OCI-LY1 (cell line): Measurements from ENCODE around the gene RER1.

Source experiments
- H2AFZ ChIP-seq: fragments of 200-600 bp; sonication (generic), shearing (Covaris generic); 2 replicates; pipeline ENCODE4 v1.6.0; 2014; ENCODE audit warnings: antibody characterized with exemption, mild to moderate bottlenecking, low read length
- H3F3A ChIP-seq: fragments of 200-600 bp; sonication (generic), shearing (Covaris generic); 2 replicates; pipeline ENCODE4 v1.6.0; 2014; ENCODE audit warnings: mild to moderate bottlenecking, antibody characterized with exemption, low read length, moderate library complexity; ENCODE audit not compliant: insufficient read depth
- H3K27ac ChIP-seq: fragments of 200-600 bp; sonication (generic); 2 replicates; pipeline ENCODE4 v1.5.1; 2014; ENCODE audit warnings: low read length, mixed run types, mild to moderate bottlenecking, low read depth; ENCODE audit not compliant: poor library complexity, severe bottlenecking
- H3K27me3 ChIP-seq: fragments of 200-600 bp; sonication (generic); 2 replicates; pipeline ENCODE4 v1.6.0; 2014; ENCODE audit warnings: antibody characterized with exemption, mild to moderate bottlenecking, low read length, moderate library complexity; ENCODE audit not compliant: insufficient read depth
- H3K36me3 ChIP-seq: fragments of 200-600 bp; sonication (generic); 2 replicates; pipeline ENCODE4 v1.6.1; 2014; ENCODE audit warnings: mild to moderate bottlenecking, antibody characterized with exemption, low read length, moderate library complexity, mixed read lengths; ENCODE audit not compliant: insufficient read depth
- H3K4me1 ChIP-seq: fragments of 200-600 bp; sonication (generic); 2 replicates; pipeline ENCODE4 v1.5.1; 2014; ENCODE audit warnings: mild to moderate bottlenecking, low read length, moderate library complexity; ENCODE audit not compliant: insufficient read depth, severe bottlenecking
- H3K4me2 ChIP-seq: fragments of 200-600 bp; sonication (generic), shearing (Covaris generic); 2 replicates; pipeline ENCODE4 v1.6.1; 2014; ENCODE audit warnings: low read length
- H3K4me3 ChIP-seq: fragments of 200-600 bp; sonication (generic); 2 replicates; pipeline ENCODE4 v1.5.1; 2014; ENCODE audit warnings: low read length, low read depth, mild to moderate bottlenecking, mixed read lengths; ENCODE audit not compliant: poor library complexity, severe bottlenecking
- H3K79me2 ChIP-seq: fragments of 200-600 bp; shearing (Covaris generic); 2 replicates; pipeline ENCODE4 v1.6.1; 2016; ENCODE audit warnings: mixed run types, low read length, mixed read lengths; ENCODE audit not compliant: insufficient read depth
- H3K9ac ChIP-seq: fragments of 200-600 bp; sonication (generic), shearing (Covaris generic); 2 replicates; pipeline ENCODE4 v1.6.1; 2014; ENCODE audit warnings: mild to moderate bottlenecking, low read length, mixed read lengths
- H3K9me2 ChIP-seq: fragments of 200-600 bp; sonication (generic), shearing (Covaris generic); 2 replicates; pipeline ENCODE4 v1.6.1; 2014; ENCODE audit warnings: low read depth, mild to moderate bottlenecking, low read length, mixed read lengths
- H3K9me3 ChIP-seq: fragments of 200-600 bp; shearing (Covaris generic); 2 replicates; pipeline ENCODE4 v1.6.1; 2014; ENCODE audit warnings: low read length, mixed read lengths
- H4K20me1 ChIP-seq: fragments of 200-600 bp; sonication (generic), shearing (Covaris generic); 2 replicates; pipeline ENCODE4 v1.6.0; 2016; ENCODE audit warnings: mild to moderate bottlenecking, low read length; ENCODE audit not compliant: insufficient read depth
- EZH2 ChIP-seq: fragments of 200-600 bp; sonication (generic), shearing (Covaris generic); IDR thresholded peaks from 2 replicates; pipeline ENCODE4 v1.8.0; 2017; ENCODE audit warnings: borderline replicate concordance, mixed run types, mild to moderate bottlenecking, antibody characterized with exemption, low read length, moderate library complexity, mixed read lengths
- TF ChIP-seq, protein P1 (sequence below): fragments of 200-600 bp; sonication (generic), shearing (Covaris generic); IDR thresholded peaks from 2 replicates; pipeline ENCODE4 v1.5.1; 2017; ENCODE audit warnings: mild to moderate bottlenecking, antibody characterized with exemption, low read length, moderate library complexity, mixed read lengths

The RER1 gene

DNA sequence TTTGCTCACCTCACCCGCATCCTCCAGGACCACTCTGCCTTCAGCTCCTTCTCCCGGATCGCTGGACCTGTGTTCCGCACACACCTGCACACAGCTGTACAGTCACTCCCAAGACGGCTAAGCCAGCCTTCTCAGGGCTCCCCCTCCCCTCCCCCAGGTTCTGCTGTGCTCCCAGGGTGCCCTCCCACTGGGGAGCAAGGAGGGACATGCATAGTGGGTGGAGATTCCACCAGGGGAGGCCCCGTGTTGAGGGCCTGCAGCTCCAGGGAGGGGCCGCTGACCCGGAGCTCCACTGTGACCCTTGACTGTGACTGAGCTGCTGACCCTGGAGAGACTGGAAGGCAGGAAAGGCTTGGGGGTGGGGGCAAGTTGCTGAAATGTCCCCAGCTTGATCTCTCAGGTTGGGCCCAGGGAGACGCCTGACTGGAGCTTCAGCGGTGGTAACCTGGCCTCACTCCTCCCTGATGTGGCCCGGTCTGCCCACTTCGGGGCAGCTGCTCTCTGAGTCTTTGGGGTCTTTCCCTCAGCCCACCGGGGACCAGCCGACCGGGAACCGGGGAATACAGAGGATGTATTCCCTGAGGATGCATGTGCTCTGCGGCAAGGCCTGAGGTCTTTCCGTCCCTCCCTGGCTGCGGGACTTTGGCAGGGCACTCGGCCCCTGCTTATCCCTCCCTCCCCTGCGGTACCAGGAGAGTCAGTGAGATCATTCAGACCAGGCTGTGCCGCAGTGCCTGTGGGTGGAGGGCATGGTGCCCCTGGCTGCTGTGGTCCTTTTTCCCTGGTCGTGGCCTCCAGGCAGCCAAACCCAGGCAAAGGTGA lies 55.8 kb downstream of the RER1 start:
- H3F3A ChIP-seq = no peaks in the 10 kb centered on the region
- H3K36me3 ChIP-seq = no peaks in the 10 kb centered on the region
- TF ChIP-seq, protein P1, sequence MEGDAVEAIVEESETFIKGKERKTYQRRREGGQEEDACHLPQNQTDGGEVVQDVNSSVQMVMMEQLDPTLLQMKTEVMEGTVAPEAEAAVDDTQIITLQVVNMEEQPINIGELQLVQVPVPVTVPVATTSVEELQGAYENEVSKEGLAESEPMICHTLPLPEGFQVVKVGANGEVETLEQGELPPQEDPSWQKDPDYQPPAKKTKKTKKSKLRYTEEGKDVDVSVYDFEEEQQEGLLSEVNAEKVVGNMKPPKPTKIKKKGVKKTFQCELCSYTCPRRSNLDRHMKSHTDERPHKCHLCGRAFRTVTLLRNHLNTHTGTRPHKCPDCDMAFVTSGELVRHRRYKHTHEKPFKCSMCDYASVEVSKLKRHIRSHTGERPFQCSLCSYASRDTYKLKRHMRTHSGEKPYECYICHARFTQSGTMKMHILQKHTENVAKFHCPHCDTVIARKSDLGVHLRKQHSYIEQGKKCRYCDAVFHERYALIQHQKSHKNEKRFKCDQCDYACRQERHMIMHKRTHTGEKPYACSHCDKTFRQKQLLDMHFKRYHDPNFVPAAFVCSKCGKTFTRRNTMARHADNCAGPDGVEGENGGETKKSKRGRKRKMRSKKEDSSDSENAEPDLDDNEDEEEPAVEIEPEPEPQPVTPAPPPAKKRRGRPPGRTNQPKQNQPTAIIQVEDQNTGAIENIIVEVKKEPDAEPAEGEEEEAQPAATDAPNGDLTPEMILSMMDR = no peak
- no peak for TF ChIP-seq EZH2
- no peak overlapping the region for H3K4me2 ChIP-seq
- no peaks in the 10 kb centered on the region for H3K27me3 ChIP-seq
- H3K9me2 ChIP-seq = no peaks in the 10 kb centered on the region
- H3K79me2 ChIP-seq = no peaks in the 10 kb centered on the region
- no peak overlapping the region for H3K9ac ChIP-seq
- H3K4me3 ChIP-seq = no peak overlapping the region
- no peaks in the 10 kb centered on the region for H3K4me1 ChIP-seq
- H3K9me3 ChIP-seq = no peaks in the 10 kb centered on the region
- no peak overlapping the region for H3K27ac ChIP-seq
- H4K20me1 ChIP-seq = no peaks in the 10 kb centered on the region
- H2AFZ ChIP-seq = no peak overlapping the region

DNA sequence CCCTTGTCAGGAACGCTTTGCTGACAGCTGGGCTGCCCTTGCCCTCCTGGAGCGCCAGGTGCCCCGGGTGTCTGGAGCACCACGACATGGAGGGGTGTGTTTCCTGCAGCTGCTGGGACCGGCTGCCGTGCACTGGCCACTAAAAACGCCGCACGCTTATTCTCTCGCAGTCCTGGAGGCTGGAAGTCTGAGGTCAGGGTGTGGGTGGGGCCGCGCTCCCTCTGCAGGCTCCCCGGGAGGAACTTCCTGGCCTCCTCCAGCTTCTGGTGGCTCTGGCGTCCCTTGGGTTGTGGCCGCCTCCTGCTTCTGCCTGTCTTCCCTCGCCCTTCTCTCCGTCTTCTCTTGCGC lies 56.4 kb downstream of the RER1 start:
- Histone ChIP-seq H4K20me1 (no peaks in the 10 kb centered on the region), H3K27me3 (no peaks in the 10 kb centered on the region), H3K79me2 (no peaks in the 10 kb centered on the region), H3K4me2 (no peak overlapping the region), H3K4me1 (no peaks in the 10 kb centered on the region), H3K9me2 (no peaks in the 10 kb centered on the region), H3K9ac (no peak overlapping the region), H2AFZ (no peak overlapping the region), H3K4me3 (no peak overlapping the region), H3K27ac (no peak overlapping the region), H3K36me3 (no peaks in the 10 kb centered on the region), H3K9me3 (no peaks in the 10 kb centered on the region), H3F3A (no peaks in the 10 kb centered on the region)
- no peak for TF ChIP-seq EZH2
- TF ChIP-seq, protein P1 = no peak

DNA sequence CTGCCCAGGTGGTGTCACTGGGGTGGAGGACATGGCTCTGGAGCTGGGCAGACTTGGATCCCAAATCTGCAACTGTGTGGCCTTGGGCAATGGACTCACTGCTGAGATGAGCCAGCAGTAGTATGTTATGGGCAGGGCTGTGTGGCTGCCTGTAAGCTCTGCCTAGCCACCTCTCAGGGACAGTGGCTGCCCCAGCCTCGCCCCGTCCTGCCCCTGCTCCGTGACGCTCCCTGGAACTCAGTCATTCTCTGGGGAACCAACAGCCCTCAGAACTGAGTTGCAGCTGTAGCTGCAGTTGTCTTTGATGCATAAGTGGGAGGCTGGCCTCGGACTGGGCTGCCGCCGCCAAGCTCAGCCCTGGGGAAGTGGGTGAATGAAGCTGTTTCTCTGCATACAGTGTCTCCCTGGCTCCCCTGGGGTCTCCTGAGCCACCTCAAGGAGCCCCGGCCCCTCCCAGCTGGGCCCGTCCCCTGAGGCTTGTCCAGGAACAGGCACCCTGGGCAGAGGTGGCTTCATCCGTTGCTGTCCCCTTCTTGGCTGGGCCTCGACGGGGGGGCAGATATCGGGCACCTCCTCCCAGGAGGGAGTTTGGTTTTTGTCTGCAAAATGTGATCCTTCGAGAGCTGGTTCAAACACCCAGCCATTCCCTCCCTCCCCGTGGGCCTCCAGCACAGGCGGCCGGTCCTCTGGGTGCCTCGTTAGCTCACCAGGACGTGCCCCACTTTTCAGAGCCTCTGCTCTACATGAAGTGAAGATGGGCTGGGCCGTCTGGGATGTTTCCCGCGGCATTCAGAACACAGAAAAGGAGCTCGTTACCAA lies 58.2 kb downstream of the RER1 start:
- Histone ChIP-seq H3K4me2 (no peak overlapping the region), H3K27me3 (no peaks in the 10 kb centered on the region)

More for the DNA sequence above, 58.2 kb downstream of the RER1 start:
- no peak overlapping the region for H2AFZ ChIP-seq
- H3K79me2 ChIP-seq = no peaks in the 10 kb centered on the region
- no peak overlapping the region for H3K9ac ChIP-seq
- H3K9me3 ChIP-seq = no peaks in the 10 kb centered on the region
- H3K9me2 ChIP-seq = no peaks in the 10 kb centered on the region
- TF ChIP-seq, protein P1 = no peak
- no peak for TF ChIP-seq EZH2
- no peaks in the 10 kb centered on the region for H3K4me1 ChIP-seq
- no peak overlapping the region for H3K4me3 ChIP-seq
- H4K20me1 ChIP-seq = no peaks in the 10 kb centered on the region
- no peak overlapping the region for H3K27ac ChIP-seq
- no peaks in the 10 kb centered on the region for H3K36me3 ChIP-seq
- H3F3A ChIP-seq = no peaks in the 10 kb centered on the region
